OCI-LY1 (cell line): Measurements from ENCODE around the gene FSTL5.

Experiments used
- H2AFZ ChIP-seq: fragments of 200-600 bp; sonication (generic), shearing (Covaris generic); 2 replicates; pipeline ENCODE4 v1.6.0; 2014; ENCODE audit warnings: antibody characterized with exemption, mild to moderate bottlenecking, low read length
- H3F3A ChIP-seq: fragments of 200-600 bp; sonication (generic), shearing (Covaris generic); 2 replicates; pipeline ENCODE4 v1.6.0; 2014; ENCODE audit warnings: mild to moderate bottlenecking, antibody characterized with exemption, low read length, moderate library complexity; ENCODE audit not compliant: insufficient read depth
- H3K27ac ChIP-seq: fragments of 200-600 bp; sonication (generic); 2 replicates; pipeline ENCODE4 v1.5.1; 2014; ENCODE audit warnings: low read length, mixed run types, mild to moderate bottlenecking, low read depth; ENCODE audit not compliant: poor library complexity, severe bottlenecking
- H3K27me3 ChIP-seq: fragments of 200-600 bp; sonication (generic); 2 replicates; pipeline ENCODE4 v1.6.0; 2014; ENCODE audit warnings: antibody characterized with exemption, mild to moderate bottlenecking, low read length, moderate library complexity; ENCODE audit not compliant: insufficient read depth
- H3K36me3 ChIP-seq: fragments of 200-600 bp; sonication (generic); 2 replicates; pipeline ENCODE4 v1.6.1; 2014; ENCODE audit warnings: mild to moderate bottlenecking, antibody characterized with exemption, low read length, moderate library complexity, mixed read lengths; ENCODE audit not compliant: insufficient read depth
- H3K4me1 ChIP-seq: fragments of 200-600 bp; sonication (generic); 2 replicates; pipeline ENCODE4 v1.5.1; 2014; ENCODE audit warnings: mild to moderate bottlenecking, low read length, moderate library complexity; ENCODE audit not compliant: insufficient read depth, severe bottlenecking
- H3K4me2 ChIP-seq: fragments of 200-600 bp; sonication (generic), shearing (Covaris generic); 2 replicates; pipeline ENCODE4 v1.6.1; 2014; ENCODE audit warnings: low read length
- H3K4me3 ChIP-seq: fragments of 200-600 bp; sonication (generic); 2 replicates; pipeline ENCODE4 v1.5.1; 2014; ENCODE audit warnings: low read length, low read depth, mild to moderate bottlenecking, mixed read lengths; ENCODE audit not compliant: poor library complexity, severe bottlenecking
- H3K79me2 ChIP-seq: fragments of 200-600 bp; shearing (Covaris generic); 2 replicates; pipeline ENCODE4 v1.6.1; 2016; ENCODE audit warnings: mixed run types, low read length, mixed read lengths; ENCODE audit not compliant: insufficient read depth
- H3K9ac ChIP-seq: fragments of 200-600 bp; sonication (generic), shearing (Covaris generic); 2 replicates; pipeline ENCODE4 v1.6.1; 2014; ENCODE audit warnings: mild to moderate bottlenecking, low read length, mixed read lengths
- H3K9me2 ChIP-seq: fragments of 200-600 bp; sonication (generic), shearing (Covaris generic); 2 replicates; pipeline ENCODE4 v1.6.1; 2014; ENCODE audit warnings: low read depth, mild to moderate bottlenecking, low read length, mixed read lengths
- H3K9me3 ChIP-seq: fragments of 200-600 bp; shearing (Covaris generic); 2 replicates; pipeline ENCODE4 v1.6.1; 2014; ENCODE audit warnings: low read length, mixed read lengths
- H4K20me1 ChIP-seq: fragments of 200-600 bp; sonication (generic), shearing (Covaris generic); 2 replicates; pipeline ENCODE4 v1.6.0; 2016; ENCODE audit warnings: mild to moderate bottlenecking, low read length; ENCODE audit not compliant: insufficient read depth
- CTCF ChIP-seq: fragments of 200-600 bp; sonication (generic), shearing (Covaris generic); IDR thresholded peaks from 2 replicates; pipeline ENCODE4 v1.5.1; 2017; ENCODE audit warnings: mild to moderate bottlenecking, antibody characterized with exemption, low read length, moderate library complexity, mixed read lengths
- EZH2 ChIP-seq: fragments of 200-600 bp; sonication (generic), shearing (Covaris generic); IDR thresholded peaks from 2 replicates; pipeline ENCODE4 v1.8.0; 2017; ENCODE audit warnings: borderline replicate concordance, mixed run types, mild to moderate bottlenecking, antibody characterized with exemption, low read length, moderate library complexity, mixed read lengths

FSTL5 gene

GRCh38 chr4:162117051-162117450 is 46.7 kb downstream of the FSTL5 start:
- Histone ChIP-seq H3K9ac (no peak overlapping the region), H3K27ac (no peak overlapping the region), H3F3A (no peaks in the 10 kb centered on the region), H4K20me1 (no peaks in the 10 kb centered on the region), H3K4me1 (no peaks in the 10 kb centered on the region), H3K27me3 (no peaks in the 10 kb centered on the region), H3K4me3 (no peak overlapping the region), H2AFZ (no peak overlapping the region), H3K4me2 (no peak overlapping the region), H3K79me2 (no peaks in the 10 kb centered on the region), H3K36me3 (no peaks in the 10 kb centered on the region), H3K9me2 (no peaks in the 10 kb centered on the region), H3K9me3 (no peaks in the 10 kb centered on the region)
- no peak for TF ChIP-seq EZH2
- no peak for TF ChIP-seq CTCF

GRCh38 chr4:162116095-162116779 is 47.6 kb downstream of the FSTL5 start:
- no peaks in the 10 kb centered on the region for H3K36me3 ChIP-seq
- H3K27ac ChIP-seq = no peak overlapping the region
- no peak overlapping the region for H3K4me2 ChIP-seq
- no peaks in the 10 kb centered on the region for H4K20me1 ChIP-seq
- no peaks in the 10 kb centered on the region for H3K79me2 ChIP-seq
- no peak overlapping the region for H2AFZ ChIP-seq
- no peaks in the 10 kb centered on the region for H3F3A ChIP-seq
- H3K27me3 ChIP-seq = no peaks in the 10 kb centered on the region
- H3K4me3 ChIP-seq = no peak overlapping the region
- no peaks in the 10 kb centered on the region for H3K4me1 ChIP-seq
- H3K9ac ChIP-seq = no peak overlapping the region
- H3K9me2 ChIP-seq = no peaks in the 10 kb centered on the region
- H3K9me3 ChIP-seq = no peaks in the 10 kb centered on the region
- TF ChIP-seq CTCF (no peak), EZH2 (no peak)

- no peaks in the 10 kb centered on the region for H3K9me2 ChIP-seq
- H3K79me2 ChIP-seq = no peaks in the 10 kb centered on the region
- H3K9ac ChIP-seq = no peak overlapping the region
- H2AFZ ChIP-seq = no peak overlapping the region
- H3F3A ChIP-seq = no peaks in the 10 kb centered on the region
- H3K36me3 ChIP-seq = no peaks in the 10 kb centered on the region
- TF ChIP-seq CTCF = no peak
- no peak for TF ChIP-seq EZH2
- H3K4me3 ChIP-seq = no peak overlapping the region
- no peak overlapping the region for H3K27ac ChIP-seq
- no peaks in the 10 kb centered on the region for H3K9me3 ChIP-seq
- H3K27me3 ChIP-seq = no peaks in the 10 kb centered on the region
- no peak overlapping the region for H3K4me2 ChIP-seq
- no peaks in the 10 kb centered on the region for H4K20me1 ChIP-seq
- no peaks in the 10 kb centered on the region for H3K4me1 ChIP-seq
These were observed 48.5 kb downstream of the FSTL5 start for GRCh38 chr4:162115333-162115732.
